GM21423 (cell line): ENCODE results near the gene ACOXL.

Experiments used
- ATAC-seq: cut with Tn5 transposase; IDR thresholded peaks from one replicate; pipeline ENCODE4 v1.9.1; 2021; ENCODE audit warnings: mild to moderate bottlenecking, moderate library complexity; ENCODE audit not compliant: unreplicated experiment

The ACOXL gene

DNA sequence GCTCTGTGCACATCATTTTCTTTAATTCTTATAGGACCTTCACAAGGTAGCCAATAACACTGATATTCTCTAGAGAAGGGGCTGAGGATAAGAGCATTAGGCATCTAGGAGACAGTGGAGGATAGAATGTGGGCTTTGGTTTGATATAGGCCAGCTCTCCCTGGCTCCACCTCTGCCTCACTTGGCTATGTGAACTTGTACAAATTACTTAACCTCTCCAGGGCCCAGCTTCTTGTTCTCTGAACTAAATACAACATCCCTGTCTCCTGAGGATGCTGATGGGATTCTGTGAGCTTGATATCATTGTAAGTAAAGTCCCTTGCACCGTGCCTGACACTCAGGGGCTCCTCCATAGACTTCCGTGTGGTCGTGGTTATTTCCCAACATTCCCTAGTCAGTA, 87.3 kb downstream of the ACOXL start:
- ATAC-seq, result no peak

- peak; percentile 52 for ATAC-seq
Observed at GRCh38 chr2:110820128-110820527, 87.8 kb downstream of the ACOXL start.

DNA sequence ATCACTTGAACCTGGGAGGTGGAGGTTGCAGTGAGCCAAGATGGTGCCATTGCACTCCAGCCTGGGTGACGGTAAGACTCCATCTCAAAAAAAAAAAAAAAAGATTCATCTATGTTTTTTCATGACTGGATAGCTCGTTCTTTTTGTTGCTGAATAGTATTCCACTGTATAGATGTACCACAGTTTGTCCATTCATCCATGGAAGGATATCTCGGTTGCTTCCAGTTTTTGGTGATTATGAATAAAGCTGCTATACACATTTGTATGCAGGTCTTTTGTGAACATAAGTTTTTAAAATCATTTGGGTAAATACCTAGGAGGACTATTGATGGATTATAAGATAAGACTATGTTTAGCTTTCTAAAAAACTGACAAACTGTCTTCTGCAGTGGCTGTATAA, 90.8 kb downstream of the ACOXL start:
- ATAC-seq, result no peak

GRCh38 chr2:110827511-110827910, 95.1 kb downstream of the ACOXL start:
- ATAC-seq, result no peak

- no peak for ATAC-seq
Observed at GRCh38 chr2:110828330-110828729, 96.0 kb downstream of the ACOXL start.

- ATAC-seq, result no peak
Observed at GRCh38 chr2:110829413-110830146, 97.2 kb downstream of the ACOXL start.

GRCh38 chr2:110832740-110833139, 100.4 kb downstream of the ACOXL start:
- no peak for ATAC-seq

GRCh38 chr2:110834134-110834827, 101.9 kb downstream of the ACOXL start:
- ATAC-seq, result no peak

- no peak for ATAC-seq
Observed at GRCh38 chr2:110836671-110837070, 104.3 kb downstream of the ACOXL start.

- ATAC-seq, result no peak
Observed at GRCh38 chr2:110837446-110838409, 105.4 kb downstream of the ACOXL start.

GRCh38 chr2:110838657-110839384, 106.4 kb downstream of the ACOXL start:
- ATAC-seq, result no peak

DNA sequence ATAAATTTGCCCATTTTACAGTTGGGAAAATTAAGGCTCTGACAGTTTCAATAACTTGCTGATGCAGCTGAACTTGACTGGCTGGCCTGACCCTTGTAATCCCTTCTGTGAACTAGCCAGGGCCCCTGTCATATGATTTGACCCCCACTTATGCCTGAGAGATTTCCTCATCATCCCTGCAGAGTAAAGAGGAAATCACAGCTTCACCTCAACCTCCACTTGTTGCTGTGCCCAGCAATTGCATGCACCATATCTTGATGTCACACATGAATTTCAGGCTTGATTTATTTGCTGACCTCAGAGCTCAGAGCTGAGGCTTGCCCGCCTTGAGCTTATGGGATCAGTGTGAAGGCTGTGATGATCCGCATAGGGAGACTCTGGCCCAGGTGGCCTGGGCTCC, 108.1 kb downstream of the ACOXL start:
- ATAC-seq, result no peak

DNA sequence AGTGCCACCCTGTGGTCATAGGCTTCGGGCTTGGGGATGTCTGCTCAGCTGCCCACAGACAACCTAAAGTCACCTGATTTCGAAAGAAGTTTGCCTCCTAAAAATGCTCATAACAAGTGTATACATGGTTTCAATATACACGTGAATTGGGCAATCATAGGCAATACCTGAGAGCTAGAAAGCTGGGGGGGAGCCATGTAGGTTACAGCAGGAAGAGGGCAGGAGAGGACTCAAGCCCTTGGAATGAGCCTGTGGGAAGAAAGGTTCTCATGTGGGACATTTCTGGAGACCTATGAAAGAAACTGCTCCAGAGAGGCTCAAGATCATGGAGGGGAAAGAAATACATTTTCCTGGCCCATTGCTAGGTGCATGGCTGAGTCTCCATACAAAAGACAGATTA, 109.7 kb downstream of the ACOXL start:
- no peak for ATAC-seq

DNA sequence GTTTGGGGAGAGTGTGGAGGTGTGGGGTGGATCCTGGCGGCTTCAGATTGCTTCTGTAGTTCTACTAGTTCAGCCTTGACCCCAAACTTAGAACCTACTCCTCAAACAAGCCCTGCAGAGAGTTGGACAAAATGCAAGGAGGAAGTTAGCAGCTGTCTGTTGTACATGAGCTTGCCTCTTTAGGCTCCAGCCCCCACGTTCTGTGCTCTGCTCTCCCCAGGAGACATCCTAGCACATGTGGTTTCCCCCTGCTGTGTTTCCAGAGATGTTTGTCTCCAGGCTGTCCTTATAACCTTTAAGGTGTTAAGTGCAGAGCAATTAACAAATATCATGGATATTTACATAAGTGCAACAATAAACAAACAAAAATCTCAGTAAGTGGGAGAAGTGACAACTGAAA, 111.1 kb downstream of the ACOXL start:
- no peak for ATAC-seq

DNA sequence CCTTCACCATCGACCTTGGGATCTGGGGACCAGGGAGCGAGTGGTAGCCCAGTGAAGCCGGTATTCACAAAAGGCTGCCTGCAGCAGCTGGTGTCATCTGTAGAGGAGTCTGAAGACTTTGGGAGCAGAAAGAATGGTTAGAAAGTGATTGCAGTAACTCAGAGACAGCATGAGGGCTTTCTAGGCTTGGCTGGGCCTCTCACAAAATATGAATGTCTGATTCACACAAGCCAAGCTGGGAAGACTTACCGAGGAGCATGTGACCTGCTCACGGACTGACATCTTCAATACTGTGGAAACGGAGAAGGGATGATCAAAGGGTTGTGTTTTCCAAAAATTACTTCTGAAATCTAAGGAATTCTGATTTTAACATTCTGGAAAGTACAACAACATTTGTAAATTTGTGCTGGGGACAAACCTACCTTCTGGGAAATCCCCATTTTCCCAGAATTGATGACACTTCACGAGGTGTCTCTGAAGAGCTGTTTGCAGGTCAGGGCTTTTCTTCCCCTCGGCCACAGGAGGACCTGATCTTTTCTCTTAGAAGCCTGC, 111.7 kb downstream of the ACOXL start:
- ATAC-seq, result no peak

- no peak for ATAC-seq
Observed at GRCh38 chr2:110847651-110848050, 115.3 kb downstream of the ACOXL start.

GRCh38 chr2:110848071-110848470, 115.7 kb downstream of the ACOXL start:
- no peak for ATAC-seq

- ATAC-seq, result no peak
Observed at GRCh38 chr2:110848519-110849030, 116.2 kb downstream of the ACOXL start.

DNA sequence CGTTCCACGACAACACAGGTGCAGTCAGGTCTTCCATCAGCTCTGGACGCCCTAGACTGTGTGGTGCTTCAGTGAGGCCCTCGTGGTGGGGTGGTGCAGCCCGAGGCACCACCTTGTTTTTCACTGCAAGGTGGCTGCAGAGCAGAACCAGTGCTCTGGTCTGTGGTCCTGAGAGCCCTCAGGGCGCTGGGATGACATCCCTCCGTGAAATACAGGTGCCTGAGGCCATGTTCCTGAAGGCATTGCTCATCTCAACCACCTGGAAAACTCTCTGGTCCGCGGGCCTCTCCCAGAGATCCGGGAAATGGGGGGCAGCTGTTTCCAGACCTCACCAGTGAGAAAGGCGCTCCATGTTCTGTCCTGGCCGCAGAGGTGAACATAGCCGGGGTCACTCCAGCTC, 119.2 kb downstream of the ACOXL start:
- no peak for ATAC-seq

- no peak for ATAC-seq
Observed at GRCh38 chr2:110852051-110852450, 119.7 kb downstream of the ACOXL start.
